HG03432 (cell line): ENCODE data around the gene LMBR1L.
A peak's percentile ranks its signal among the peaks of the same experiment; 100 is the strongest.

Experiments
- ATAC-seq: cut with Tn5 transposase; IDR thresholded peaks from one replicate; pipeline ENCODE4 v1.9.1; 2021; ENCODE audit warnings: mild to moderate bottlenecking, moderate library complexity; ENCODE audit not compliant: unreplicated experiment

LMBR1L gene

DNA sequence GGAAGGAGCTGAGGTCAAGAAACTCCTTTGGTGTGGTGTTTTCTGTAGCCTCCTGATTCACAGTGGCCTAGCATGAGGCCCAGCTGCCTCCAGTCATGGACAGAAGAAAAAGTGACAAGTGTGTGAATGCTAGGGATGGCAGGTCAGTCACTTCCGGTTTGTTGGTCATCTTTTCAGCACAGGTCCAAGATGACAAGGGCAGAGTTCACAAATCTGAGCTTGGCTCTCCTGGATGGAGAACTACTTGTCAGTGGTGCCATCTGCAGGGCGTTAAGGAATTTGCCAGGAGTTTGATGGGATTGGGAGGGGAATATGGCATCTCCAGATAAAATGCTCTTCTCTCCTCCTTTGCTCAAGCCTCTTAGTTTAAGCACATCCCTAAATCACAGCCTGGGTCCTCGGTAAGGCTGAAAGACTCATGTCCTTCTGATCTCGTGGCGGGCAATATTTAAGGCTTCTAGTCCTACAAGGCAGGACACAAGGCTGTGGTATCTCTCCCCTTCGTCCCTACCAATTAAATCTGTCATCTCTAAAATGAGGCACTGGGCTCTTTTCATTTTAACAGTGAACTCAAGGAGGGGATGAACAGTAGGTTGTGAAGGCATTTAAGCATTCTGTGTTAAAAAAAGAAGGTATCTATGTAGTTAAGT, 10.5 kb upstream of the LMBR1L start:
- ATAC-seq = no peak

DNA sequence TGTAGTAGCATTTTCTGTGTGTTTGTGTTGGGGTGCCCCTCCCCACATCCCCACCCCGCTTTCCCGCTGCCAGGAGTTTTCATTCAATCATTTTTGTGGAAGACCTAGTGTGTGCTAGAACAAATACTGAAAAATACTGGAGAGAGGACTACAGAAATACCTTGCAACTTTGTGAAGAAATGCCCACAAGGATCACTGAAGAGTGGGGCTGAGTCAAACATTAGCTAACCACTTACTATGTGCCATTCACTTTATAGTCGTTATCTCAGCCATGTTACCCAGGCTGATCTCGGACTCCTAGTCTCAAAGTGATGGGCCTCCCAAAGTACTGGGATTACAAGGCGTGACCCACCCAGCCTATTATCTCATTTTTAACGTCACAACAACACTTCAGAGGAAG, 559 bp upstream of the LMBR1L start:
- ATAC-seq = no peak

DNA sequence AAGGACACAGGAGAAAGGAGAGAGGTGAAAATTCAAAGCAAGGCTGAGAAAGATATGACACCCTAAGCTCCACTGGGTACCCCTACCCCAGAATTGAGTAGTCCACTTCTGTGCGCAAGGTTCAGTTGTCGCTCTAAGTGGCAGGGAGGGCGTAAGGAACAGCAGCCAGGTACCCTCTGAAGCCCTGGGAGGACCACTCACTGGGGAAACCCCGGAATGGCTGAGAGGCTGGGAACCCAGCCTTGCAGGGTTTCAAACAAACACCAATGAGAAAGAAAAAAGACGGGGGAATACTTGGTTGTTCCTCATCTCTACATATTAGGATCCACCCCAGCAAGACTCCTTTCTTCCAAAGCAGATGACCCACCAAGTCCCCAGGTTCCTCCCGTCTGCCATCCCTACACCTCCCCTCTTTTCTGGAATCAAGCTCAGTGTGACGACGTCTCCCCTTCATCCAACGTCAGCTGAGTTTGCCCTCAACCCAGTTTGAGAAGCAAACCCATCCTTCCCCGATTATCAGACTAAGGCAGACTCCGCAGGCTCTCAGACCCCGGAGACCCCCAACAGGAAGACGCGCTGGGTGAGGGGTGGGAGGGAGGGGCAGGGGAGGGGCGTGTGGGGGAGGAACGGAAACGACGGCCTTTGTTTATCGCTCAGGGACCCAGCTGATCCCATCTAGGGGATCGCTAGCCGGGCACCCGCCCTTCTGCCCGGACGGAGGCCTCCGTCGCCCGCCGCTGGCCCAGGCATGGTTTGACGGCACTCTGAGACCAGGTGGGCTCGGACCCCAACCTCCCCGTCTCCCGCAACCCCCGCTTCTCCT, 795 bp downstream of the LMBR1L start:
- peak; percentile 12 for ATAC-seq

DNA sequence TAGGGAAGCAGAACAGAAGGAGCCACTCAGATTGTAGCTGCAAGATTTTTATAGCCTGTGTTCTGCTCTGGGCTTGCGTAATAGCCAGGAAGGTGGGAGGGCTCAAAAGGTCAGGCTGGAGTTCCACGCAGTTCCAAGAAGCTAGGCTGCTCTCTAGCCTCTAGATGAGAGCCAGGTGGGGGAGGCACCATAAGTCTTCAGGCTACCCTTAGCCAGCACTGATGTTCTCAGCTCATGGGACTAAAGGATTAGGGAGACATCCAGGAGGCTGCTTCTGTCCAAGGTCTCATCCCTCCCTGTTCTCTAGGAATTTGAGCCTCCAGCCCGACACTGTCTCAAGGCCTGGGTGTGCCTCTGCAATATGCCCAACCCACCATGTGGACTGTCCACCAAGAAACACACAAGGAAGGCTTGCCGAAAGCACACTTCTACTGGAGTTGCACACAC, 1.7 kb downstream of the LMBR1L start:
- no peak for ATAC-seq

DNA sequence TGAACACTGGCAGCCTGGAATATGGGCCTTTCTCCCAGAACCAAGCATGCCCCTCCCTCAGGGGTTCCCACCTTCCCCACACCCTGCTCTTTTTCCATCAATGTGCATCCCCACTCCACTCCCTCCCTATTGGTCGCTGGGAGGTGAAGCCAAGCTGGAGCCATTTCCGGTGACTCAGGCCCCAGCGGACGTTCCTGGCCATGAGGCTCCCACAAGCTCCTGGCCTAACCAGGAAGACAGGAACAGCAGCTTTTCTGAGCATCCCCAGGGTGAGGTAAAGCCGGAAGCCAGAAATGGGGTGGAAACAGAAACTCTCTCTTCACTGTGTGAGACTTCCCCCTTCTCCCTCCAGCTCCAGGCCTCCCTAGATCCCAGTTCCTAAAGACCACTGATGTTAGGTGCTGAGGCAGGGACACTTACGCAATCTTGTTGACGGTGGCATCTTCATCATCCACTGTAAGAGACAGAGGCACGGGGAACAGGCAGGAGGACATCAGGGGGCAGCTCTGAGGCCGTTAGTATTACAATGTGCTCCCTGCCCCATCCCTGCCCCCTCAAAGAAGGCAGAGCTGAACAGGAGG, 5.1 kb downstream of the LMBR1L start:
- ATAC-seq = no peak

DNA sequence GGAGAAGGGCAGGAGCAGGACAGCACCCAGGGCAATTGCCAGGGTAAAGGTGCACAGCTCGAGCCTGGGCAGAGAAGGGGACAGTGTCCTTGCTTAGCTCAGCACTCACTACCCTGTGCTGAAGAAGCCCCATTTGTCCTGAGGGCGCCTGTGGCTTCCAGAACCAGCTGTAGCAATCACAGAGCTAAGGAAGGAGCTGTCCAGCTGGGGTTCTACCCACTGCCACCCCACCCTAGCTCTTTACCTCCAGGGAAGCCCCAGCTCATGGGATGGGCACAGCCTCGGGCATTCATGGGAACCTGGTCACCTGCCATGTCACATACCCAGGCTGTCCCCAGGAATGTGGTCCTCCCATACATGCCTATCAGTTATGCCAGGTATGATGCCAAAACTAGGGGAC, 5.8 kb downstream of the LMBR1L start:
- ATAC-seq = no peak

DNA sequence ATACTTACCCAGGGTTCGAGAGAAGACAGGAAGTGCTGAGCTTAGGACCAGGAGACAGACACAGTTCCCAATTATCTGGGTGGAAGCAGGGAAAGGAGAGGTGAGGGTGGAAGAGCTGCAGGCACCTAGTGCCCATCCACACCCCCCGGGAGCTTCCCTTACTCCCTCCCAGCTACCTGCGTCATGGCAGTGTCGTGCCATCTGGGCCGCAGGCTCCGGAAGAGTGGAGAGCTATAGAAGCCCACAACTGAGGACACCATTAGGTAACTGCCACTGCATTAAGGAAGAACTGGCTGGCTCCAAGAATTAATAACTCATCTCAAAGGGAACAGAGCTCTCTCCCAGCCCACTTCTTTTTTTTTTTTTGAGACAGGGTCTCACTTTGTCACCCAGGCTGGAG, 10.3 kb downstream of the LMBR1L start:
- no peak for ATAC-seq

DNA sequence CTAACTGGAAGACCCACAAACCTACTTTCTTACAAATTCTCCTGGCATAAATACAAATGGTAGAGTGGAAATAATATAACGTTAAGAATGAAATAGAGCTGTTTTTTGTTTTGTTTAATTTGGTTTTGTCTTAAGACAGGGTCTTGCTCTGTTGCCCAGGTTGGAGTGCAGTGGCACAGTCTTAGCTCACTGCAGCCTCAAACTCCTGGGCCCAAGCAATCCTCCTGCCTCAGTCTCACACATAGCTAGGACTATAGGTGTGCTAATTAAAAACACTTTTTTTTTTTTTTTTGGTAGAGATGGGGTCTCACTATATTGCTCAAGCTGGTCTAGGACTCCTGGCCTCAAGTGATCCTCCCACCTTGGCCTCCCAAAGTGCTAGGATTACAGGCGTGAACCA, 11.9 kb downstream of the LMBR1L start:
- no peak for ATAC-seq

DNA sequence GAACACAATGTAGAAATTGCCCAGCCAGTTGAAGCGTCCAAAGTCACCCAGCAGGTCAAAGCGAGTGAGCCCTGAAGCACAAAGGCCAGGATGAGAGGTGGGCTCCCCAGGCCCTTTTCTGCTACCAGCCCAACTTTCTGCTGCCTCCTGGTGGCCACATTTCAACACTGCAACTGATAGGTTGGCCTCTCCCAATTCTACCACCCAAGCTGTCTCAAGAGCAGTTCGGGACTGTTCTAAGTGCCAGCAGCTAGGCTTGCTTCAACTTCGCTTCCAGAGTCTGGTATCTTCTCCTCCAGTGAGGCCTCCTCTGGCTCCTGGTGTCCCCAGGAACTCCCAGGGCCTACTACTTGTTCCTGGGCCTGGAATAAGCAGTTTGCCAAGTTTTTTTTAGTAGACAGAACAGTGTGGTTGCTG, 12.6 kb downstream of the LMBR1L start:
- no peak for ATAC-seq

DNA sequence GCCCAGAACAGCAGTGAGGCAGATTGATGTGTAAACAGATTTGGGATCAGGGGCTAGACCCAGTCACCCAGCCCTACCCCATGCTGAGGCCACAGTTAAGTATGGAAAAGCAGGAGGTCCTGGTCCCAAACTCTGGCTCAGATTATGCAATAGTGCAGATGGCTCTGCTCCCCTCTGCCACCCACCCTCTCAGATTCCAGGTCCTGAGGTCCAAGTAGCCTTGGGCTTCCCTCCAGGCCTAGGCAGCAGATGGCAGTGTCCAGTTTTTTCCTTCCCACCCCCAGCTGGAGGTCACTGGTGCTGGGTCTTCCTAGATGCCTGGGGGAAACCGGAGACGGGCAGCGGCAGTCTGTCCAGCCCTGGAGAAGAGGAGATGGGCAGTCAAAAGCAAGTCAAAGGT, 13.3 kb downstream of the LMBR1L start:
- ATAC-seq = no peak

DNA sequence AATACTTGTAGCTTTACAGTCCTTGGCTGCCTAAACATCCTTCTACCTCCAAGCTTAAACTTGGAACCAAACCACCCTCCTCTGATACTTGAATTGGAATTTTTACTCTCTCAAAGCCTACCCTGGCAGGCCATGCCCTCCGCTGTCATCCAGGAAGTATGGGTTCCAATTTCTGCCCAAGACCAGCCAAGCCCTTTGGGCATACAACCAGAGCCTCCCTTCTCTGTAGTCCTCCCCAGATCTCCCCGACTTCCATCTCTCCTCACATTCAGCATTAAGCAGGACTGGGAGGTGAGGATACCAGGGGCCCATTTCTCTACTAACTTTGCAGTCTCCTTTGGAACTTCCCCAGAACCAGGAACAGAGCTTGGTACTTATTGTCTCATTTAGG, 15.7 kb downstream of the LMBR1L start:
- no peak for ATAC-seq

DNA sequence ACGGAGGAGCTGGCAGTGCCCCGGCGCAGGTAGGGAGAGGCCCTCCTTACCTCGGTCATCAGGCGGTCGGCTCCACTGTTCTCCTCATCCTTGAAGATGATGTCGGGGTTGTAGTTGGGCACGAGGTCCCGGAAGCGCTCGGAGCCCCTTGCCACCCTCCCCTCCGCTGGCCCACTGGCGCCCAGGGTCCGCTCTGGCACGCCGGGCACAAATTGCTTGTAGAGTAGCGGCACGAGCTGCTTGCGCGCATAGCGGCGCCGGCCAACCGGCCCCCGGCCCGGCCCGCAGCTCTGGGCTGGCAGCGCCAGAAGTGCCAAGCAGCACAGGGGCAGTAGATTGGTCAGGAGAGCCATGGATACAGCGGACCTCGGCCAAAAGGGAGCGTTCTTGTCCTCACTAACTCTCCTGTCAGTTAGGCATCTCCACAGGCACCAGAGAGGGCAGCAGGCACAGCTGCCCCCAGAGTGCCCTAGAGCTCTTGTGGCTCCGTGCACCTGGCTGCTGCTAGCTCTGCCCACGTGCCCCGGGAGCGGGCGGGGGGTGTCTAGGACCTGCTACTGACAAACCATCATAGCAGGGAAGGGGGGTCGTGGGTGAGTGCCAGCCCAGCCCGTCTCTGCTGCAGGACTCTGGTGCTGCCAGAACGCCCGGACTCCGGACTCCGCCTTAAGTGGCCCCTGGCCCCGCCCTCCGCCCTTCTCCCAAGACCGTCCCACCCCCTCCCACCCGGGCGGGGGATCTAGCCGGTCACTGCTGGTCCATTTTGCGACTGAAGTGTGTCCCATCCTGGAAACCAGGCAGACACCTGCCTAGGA, 16.3 kb downstream of the LMBR1L start, which contains the start of gene DHH:
DHH (minus strand) TSS at position 642 of the 815 bp plus-strand sequence; CDS start at position 353, 289 bp downstream.
- no peak for ATAC-seq

DNA sequence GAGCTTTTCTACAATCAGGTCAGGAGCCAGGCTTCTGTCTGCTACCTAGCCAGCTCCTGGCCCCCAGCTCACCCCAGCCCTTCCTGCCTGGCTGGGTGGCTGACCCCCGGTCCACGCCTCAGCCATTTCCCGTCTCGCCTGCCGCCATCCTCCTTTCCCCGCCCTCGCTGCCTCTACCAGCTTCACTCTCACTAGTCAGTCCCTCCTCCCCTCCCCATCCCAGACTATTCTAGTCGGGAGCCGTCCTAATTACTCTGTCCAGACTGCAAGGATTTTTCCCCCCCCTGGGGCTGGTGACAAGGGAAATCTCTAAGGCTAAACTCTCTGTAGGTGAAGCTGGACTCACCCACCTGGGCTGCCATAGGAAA, 16.9 kb downstream of the LMBR1L start:
- ATAC-seq = no peak

DNA sequence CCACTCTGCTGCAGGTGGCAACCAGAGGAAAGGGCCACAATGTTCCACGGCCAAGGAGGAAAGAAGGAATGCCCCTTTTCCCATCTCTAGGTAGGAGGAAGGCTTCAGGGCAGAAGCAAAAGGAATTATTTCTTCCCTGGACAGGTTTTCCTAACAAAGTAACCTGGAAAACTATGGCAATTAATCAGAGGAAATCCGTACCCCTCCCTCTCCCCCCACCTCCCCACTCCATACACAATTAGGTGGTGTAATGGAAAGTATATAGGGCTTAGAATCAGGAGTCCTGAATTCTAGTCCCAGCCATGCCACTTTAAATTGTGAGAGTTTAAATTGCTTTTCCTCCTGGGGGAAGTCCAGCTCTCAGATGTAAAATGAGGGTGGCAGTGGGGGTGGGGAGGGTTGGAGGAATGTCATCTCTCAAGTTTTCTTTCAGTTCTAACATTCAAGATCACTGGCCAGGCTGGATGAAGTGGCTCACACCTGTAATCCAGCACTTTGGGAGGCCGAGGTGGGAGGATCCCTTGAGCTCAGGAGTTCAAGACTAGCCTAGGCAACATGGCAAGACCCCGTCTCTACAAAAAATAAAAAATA, 17.7 kb downstream of the LMBR1L start:
- no peak for ATAC-seq

DNA sequence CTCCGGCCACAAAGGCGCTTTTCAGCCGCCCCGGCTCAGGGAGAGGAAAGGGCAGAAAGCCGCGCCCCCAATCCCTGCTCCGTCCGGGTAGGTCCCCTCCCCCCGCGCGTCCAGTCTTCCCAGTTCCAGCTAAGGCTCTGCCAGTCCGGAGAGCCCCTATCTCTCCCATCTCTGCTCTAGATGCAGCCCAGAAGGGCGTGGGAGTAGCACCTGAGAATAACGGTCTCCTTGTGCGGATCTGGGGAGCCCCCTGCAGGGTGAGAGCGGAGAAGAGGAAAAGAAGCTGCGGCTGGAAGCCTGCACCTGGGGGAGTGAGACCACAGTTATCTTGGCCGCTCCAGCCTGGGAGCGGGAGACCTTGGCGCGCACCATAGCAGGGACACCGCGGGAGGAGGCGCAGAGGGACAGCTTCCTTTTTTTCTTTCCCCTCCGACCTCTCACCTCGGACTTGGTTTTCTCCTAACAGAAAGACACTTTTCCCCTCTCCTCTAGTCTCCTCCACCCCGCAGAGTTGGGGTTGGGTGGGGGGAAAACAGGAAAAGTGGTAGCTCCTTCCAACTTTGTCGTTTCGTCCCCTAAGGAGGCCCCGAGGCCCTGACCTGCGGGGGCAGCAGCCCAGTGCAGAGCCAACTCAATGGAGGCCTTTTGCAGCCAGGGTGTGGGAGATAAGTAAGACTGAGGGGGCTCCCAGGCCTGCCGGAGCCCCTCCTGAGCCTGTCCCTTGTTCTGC, 18.4 kb downstream of the LMBR1L start:
- no peak for ATAC-seq

DNA sequence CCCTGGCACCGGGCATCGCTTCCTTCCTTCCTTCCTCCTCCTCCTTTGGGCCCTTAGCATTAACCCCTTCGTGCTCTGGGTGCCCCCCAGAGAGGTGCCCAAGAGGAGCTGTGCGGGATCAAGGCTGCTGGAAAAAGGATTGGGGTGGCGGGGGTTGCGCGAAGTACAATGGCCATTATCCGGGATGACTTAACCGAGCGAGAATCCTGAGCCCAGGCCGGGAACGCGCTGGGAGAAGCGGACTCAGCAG, 18.9 kb downstream of the LMBR1L start:
- ATAC-seq = no peak

DNA sequence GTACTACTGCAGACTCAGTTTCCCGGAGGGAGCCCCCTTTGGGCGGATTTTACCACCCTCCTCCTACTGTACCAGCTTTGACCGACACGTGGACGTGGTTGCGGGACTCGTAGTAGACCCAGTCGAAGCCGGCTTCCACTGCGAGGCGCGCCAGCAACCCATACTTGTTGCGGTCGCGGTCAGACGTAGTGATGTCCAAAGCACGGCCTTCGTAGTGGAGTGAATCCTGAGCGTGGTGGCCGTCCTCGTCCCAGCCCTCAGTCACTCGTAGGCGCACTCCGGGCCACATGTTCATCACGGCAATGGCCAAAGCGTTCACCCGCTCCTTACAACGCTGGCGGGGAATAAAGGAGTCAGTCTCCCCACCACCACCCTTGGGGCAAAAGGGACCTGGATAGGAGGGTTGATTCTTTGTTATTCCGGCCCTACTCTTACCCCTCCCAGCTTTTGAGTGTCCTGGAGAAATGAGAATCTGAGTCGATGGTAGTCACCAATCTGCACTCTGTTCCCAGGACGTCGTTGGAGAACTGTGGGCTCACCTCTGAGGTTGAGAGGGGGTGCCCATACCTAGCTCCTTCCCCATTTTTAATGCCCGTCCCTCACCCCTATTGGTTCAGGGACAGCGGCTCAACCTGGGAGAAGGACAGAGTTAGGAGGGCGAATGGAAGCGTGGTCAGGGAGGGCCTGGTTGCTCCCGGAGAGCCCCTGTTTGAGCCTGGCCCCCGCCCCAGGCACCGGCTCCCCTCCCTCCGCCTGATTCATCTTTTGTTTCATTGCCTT, 19.4 kb downstream of the LMBR1L start:
- ATAC-seq = no peak

DNA sequence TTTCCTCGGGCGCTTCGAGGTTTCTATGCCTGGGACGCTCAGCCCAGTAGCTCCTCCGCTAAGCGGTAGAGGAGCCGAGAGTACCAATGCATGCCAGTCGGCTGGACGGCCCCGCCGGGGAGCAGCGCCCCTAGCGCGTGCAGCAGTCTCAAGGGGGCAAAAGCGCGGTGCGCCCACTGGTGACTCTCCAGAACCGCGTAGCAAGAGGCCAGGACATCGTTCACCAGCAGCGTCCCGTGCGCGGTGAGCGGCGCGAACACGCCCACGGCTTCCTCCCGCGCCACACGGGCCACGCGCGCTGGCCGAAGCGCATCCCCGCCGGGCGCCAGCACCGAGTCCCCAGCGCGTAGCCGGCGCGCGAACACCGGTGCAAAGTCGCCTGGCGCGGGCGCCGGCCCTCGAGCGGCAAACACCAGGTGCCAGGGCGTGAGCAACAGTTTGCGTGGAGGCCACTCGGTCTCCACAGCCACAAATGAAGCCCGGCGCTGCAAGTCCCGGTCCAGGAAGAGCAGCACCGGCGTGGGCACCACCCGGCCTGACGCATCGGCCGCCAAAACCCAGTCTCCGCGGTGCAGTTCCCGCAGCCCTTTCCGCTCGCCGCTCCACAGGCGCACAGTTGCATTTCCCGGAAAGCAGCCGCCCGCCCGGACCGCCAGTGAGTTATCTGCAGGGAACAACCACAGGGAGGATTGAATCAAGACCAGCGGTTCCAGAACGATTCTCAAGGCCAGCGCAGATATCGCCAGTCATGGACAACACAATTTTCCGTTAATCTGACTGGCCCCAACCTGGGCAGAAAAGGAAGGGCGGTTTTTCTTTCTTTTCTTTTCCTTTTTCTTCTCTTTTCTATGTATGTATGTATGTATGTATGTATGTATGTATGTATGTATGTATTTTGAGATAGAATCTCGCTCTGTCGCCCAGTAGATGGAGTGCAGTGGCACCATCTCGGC, 20.6 kb downstream of the LMBR1L start:
- ATAC-seq = no peak

DNA sequence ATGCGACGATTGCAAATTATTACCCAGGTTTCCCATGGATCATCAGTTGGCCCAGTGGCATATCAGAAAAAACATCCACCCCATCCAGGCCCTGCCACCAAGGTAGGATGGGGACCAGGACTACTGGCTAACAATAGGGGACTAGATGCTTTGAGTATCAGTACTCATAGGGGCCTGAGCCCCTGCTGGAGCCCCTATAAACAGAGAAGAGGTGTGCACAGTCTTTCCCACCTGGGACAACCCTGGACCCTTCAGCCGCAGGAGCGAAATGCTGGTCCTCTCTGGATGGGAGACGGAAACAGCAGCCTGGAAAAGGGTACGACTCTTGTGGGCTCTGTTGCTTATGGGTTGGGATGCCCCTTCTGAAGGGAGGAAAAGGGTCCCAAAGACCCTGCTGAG, 21.7 kb downstream of the LMBR1L start:
- no peak for ATAC-seq
